SU-DHL-6 (cell line): Measurements from ENCODE around the gene STX3.

ENCODE experiments used
- EZH2phosphoT487 ChIP-seq: fragments of 200-600 bp; sonication (generic), shearing (Covaris generic); conservative IDR thresholded peaks from 2 replicates; pipeline ENCODE4 v1.6.1; 2018; ENCODE audit warnings: mild to moderate bottlenecking, antibody characterized with exemption, low read length, moderate library complexity, mixed read lengths
- TF ChIP-seq, protein P1 (sequence below): fragments of 200-600 bp; sonication (generic); IDR thresholded peaks from one replicate; pipeline ENCODE4 v1.5.1; 2017; ENCODE audit warnings: antibody characterized with exemption, mild to moderate bottlenecking, low read length, moderate library complexity; ENCODE audit not compliant: insufficient read depth, poor library complexity, severe bottlenecking

DNA sequence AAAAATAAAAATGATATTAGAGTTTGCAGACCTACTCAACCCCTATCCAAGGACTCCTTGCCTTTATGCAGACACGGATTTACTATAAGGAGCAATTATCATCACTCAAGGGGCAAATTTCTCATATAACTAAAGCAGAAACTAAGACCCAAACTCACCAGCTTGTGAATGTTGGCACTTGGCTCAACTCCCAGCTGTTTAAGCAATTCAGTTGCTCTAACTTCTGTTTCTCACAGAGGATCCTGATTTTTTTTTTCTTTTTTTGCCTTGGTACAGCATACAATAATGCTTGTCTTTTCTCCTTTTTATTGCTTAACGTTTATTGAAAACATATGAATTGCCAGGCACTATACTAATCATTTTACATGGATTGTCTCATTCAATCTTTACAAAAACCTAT is 99.7 kb downstream of the STX3 start:
- TF ChIP-seq, protein P1, sequence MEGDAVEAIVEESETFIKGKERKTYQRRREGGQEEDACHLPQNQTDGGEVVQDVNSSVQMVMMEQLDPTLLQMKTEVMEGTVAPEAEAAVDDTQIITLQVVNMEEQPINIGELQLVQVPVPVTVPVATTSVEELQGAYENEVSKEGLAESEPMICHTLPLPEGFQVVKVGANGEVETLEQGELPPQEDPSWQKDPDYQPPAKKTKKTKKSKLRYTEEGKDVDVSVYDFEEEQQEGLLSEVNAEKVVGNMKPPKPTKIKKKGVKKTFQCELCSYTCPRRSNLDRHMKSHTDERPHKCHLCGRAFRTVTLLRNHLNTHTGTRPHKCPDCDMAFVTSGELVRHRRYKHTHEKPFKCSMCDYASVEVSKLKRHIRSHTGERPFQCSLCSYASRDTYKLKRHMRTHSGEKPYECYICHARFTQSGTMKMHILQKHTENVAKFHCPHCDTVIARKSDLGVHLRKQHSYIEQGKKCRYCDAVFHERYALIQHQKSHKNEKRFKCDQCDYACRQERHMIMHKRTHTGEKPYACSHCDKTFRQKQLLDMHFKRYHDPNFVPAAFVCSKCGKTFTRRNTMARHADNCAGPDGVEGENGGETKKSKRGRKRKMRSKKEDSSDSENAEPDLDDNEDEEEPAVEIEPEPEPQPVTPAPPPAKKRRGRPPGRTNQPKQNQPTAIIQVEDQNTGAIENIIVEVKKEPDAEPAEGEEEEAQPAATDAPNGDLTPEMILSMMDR: no peak
- no peak for TF ChIP-seq EZH2phosphoT487
